GM23338 (cell line): ENCODE measurements around the gene ABI3. TPM values are rescaled to one million over a fixed set of nuclear protein-coding genes. Genes with fewer than 3 reads are reported as not detected.

Experiments
- ATAC-seq: fragments of 200-7000 bp; cut with Tn5 transposase; 3 replicates; pipeline ENCODE4 v1.9.1; 2020
- DNase-seq: peaks from one replicate; pipeline ENCODE4 v3.0.0-alpha.2; 2015; ENCODE audit warnings: low spot score
- H2AFZ ChIP-seq: fragments of 200-600 bp; sonication (generic); 2 replicates; pipeline ENCODE4 v1.8.0; 2016; ENCODE audit warnings: antibody characterized with exemption, mild to moderate bottlenecking, moderate library complexity
- H3F3A ChIP-seq: fragments of 200-600 bp; sonication (generic); replicated peaks from 2 replicates; pipeline ENCODE4 v1.8.0; 2017; ENCODE audit warnings: antibody characterized with exemption, mixed run types, low read depth
- H3K27ac ChIP-seq: fragments of 200-600 bp; sonication (generic); 2 replicates; pipeline ENCODE4 v1.6.1; 2016; ENCODE audit warnings: low read depth
- H3K27me3 ChIP-seq: fragments of 200-600 bp; sonication (generic); 2 replicates; pipeline ENCODE4 v1.8.0; 2016; ENCODE audit warnings: mild to moderate bottlenecking, mixed run types, moderate library complexity; ENCODE audit not compliant: insufficient read depth
- H3K36me3 ChIP-seq: fragments of 200-600 bp; sonication (generic); 2 replicates; pipeline ENCODE4 v1.8.0; 2016; ENCODE audit warnings: mild to moderate bottlenecking; ENCODE audit not compliant: insufficient read depth
- H3K4me1 ChIP-seq: fragments of 200-600 bp; sonication (generic); 2 replicates; pipeline ENCODE4 v1.8.0; 2016; ENCODE audit warnings: mild to moderate bottlenecking, moderate library complexity; ENCODE audit not compliant: insufficient read depth
- H3K4me2 ChIP-seq: fragments of 200-600 bp; sonication (generic); 2 replicates; pipeline ENCODE4 v1.7.1; 2017; ENCODE audit warnings: mixed run types
- H3K4me3 ChIP-seq: fragments of 200-600 bp; sonication (generic); 2 replicates; pipeline ENCODE4 v1.6.1; 2016; ENCODE audit warnings: mixed run types
- H3K79me2 ChIP-seq: fragments of 200-600 bp; sonication (generic); replicated peaks from 2 replicates; pipeline ENCODE4 v1.8.0; 2017; ENCODE audit warnings: mild to moderate bottlenecking; ENCODE audit not compliant: insufficient read depth
- H3K9me2 ChIP-seq: fragments of 200-600 bp; sonication (generic); 2 replicates; pipeline ENCODE4 v1.8.0; 2017; ENCODE audit not compliant: insufficient read depth
- H4K20me1 ChIP-seq: fragments of 200-600 bp; sonication (generic); replicated peaks from 2 replicates; pipeline ENCODE4 v1.8.0; 2017; ENCODE audit warnings: mild to moderate bottlenecking; ENCODE audit not compliant: insufficient read depth
- H3K27ac Mint-ChIP-seq: 2 replicates; pipeline ENCODE4 v1.8.0; 2020; ENCODE audit warnings: inconsistent platforms, mild to moderate bottlenecking, moderate library complexity, mixed read lengths
- H3K27me3 Mint-ChIP-seq: 3 replicates; pipeline ENCODE4 v1.8.0; 2022; ENCODE audit warnings: low read depth, mild to moderate bottlenecking, moderate library complexity, mixed read lengths, inconsistent platforms; ENCODE audit not compliant: insufficient read depth, poor library complexity
- H3K36me3 Mint-ChIP-seq: 3 replicates; pipeline ENCODE4 v1.8.0; 2021; ENCODE audit warnings: low read depth, mild to moderate bottlenecking, inconsistent platforms, moderate library complexity, mixed read lengths
- H3K4me1 Mint-ChIP-seq: 3 replicates; pipeline ENCODE4 v1.8.0; 2020; ENCODE audit warnings: mild to moderate bottlenecking, inconsistent platforms, mixed read lengths
- H3K4me3 Mint-ChIP-seq: 3 replicates; pipeline ENCODE4 v1.8.0; 2021; ENCODE audit warnings: moderate library complexity, mild to moderate bottlenecking, inconsistent platforms, mixed read lengths
- H3K9me3 Mint-ChIP-seq: 3 replicates; pipeline ENCODE4 v1.8.0; 2020; ENCODE audit warnings: moderate library complexity, mild to moderate bottlenecking, inconsistent platforms, mixed read lengths
- CREB1 ChIP-seq: fragments of 250-450 bp; sonication (Bioruptor Pico); IDR thresholded peaks from 2 replicates; pipeline ENCODE4 v1.5.0; 2020; ENCODE audit warnings: low read depth, mild to moderate bottlenecking, moderate library complexity
- CTCF ChIP-seq, 2 experiments: fragments of 200-600 bp in 1 of 2; sonication (generic) in 1 of 2; conservative IDR thresholded peaks; 2 replicates each; pipeline versions ENCODE4 v1.5.1 to v1.6.1; 2016 to 2017; ENCODE audit warnings: antibody characterized with exemption in 2 of 2, low read depth in 2 of 2, mild to moderate bottlenecking in 2 of 2, moderate library complexity in 1 of 2
- ETS1 ChIP-seq: IDR thresholded peaks from 2 replicates; pipeline ENCODE4 v1.6.1; 2016; ENCODE audit warnings: antibody characterized with exemption
- EZH2 ChIP-seq: fragments of 200-600 bp; sonication (generic); IDR thresholded peaks from one replicate; pipeline ENCODE4 v1.8.0; 2017; ENCODE audit warnings: antibody characterized with exemption, mild to moderate bottlenecking, low read depth; ENCODE audit not compliant: unreplicated experiment
- EZH2phosphoT487 ChIP-seq: fragments of 200-600 bp; sonication (generic); IDR thresholded peaks from one replicate; pipeline ENCODE4 v1.8.1; 2018; ENCODE audit warnings: antibody characterized with exemption; ENCODE audit not compliant: unreplicated experiment
- JUNB ChIP-seq: IDR thresholded peaks from one replicate; pipeline ENCODE4 v1.6.1; 2016; ENCODE audit warnings: antibody characterized with exemption; ENCODE audit not compliant: unreplicated experiment
- NANOG ChIP-seq: IDR thresholded peaks from 2 replicates; pipeline ENCODE4 v1.6.1; 2016; ENCODE audit warnings: antibody characterized with exemption, borderline replicate concordance
- POLR2AphosphoS5 ChIP-seq: IDR thresholded peaks from 2 replicates; pipeline ENCODE4 v1.6.1; 2016; ENCODE audit warnings: antibody characterized with exemption, low read depth
- REST ChIP-seq: IDR thresholded peaks from one replicate; pipeline ENCODE4 v1.6.1; 2018; ENCODE audit warnings: antibody characterized with exemption; ENCODE audit not compliant: unreplicated experiment
- STAT1 ChIP-seq: IDR thresholded peaks from one replicate; pipeline ENCODE4 v1.6.1; 2016; ENCODE audit warnings: antibody characterized with exemption; ENCODE audit not compliant: unreplicated experiment
- ZNF114 ChIP-seq: fragments of 250-450 bp; sonication (Bioruptor Pico); IDR thresholded peaks from 2 replicates; pipeline ENCODE4 v1.5.0; 2020; ENCODE audit warnings: mild to moderate bottlenecking, moderate library complexity
- ZNF331 ChIP-seq: fragments of 250-450 bp; sonication (Bioruptor Pico); IDR thresholded peaks from 2 replicates; pipeline ENCODE4 v1.5.0; 2020; ENCODE audit warnings: low read depth, mild to moderate bottlenecking, moderate library complexity
- ZNF462 ChIP-seq: fragments of 250-450 bp; sonication (Bioruptor Pico); IDR thresholded peaks from 2 replicates; pipeline ENCODE4 v1.5.0; 2020; ENCODE audit warnings: mild to moderate bottlenecking, moderate library complexity
- polyA plus RNA-seq: library from polyadenylated mRNA; unstranded; fragments of >200 nt; fragmentation: Nextera tagmentation; extraction: Ambion mirVana; gene quantifications from 2 replicates; pipeline ENCODE4 v1.2.1, GENCODE V29; 2016
- total RNA-seq: library from RNA; depleted of rRNA; stranded (reverse); fragments of >200 nt; shearing (Covaris generic); gene quantifications from 2 replicates; pipeline ENCODE4 v1.2.3, GENCODE V29; 2014

ABI3 gene
- total and polyA plus RNA-seq, 2 experiments from 2014 or later, result 1.8 to 3.0 TPM

GRCh38 chr17:49216482-49216881 lies 6.0 kb downstream of the ABI3 start:
- Histone ChIP-seq H3K4me3 (no peak overlapping the region), H4K20me1 (no peaks in the 10 kb centered on the region), H3K79me2 (no peaks in the 10 kb centered on the region), H3F3A (no peaks in the 10 kb centered on the region), H3K4me2 (no peak overlapping the region), H3K27me3 (no peaks in the 10 kb centered on the region), H3K27ac (no peak overlapping the region), H3K36me3 (no peaks in the 10 kb centered on the region; the same call in 1 of the 2 replicates), H3K4me1 (peaks cover 21% of the 10 kb centered on the region), H2AFZ (no peak overlapping the region), H3K9me2 (no peaks in the 10 kb centered on the region)
- ATAC-seq (no peak), DNase-seq (no peak)
- Mint-ChIP-seq H3K36me3 (peaks cover 4% of the 10 kb centered on the region; the same call in 1 of the 3 replicates), H3K4me3 (no peak overlapping the region), H3K27ac (no peak overlapping the region), H3K9me3 (no peaks in the 10 kb centered on the region), H3K4me1 (peaks cover 34% of the 10 kb centered on the region), H3K27me3 (peaks cover 11% of the 10 kb centered on the region)
- no peak for TF ChIP-seq EZH2
- TF ChIP-seq POLR2AphosphoS5, result no peak
- no peak for TF ChIP-seq CREB1 (CRISPR knock-in tag)
- no peak for TF ChIP-seq STAT1
- no peak for TF ChIP-seq ZNF462
- TF ChIP-seq EZH2phosphoT487, result no peak
- TF ChIP-seq ETS1, result no peak
- no peak for TF ChIP-seq REST
- TF ChIP-seq JUNB, result no peak
- TF ChIP-seq ZNF114 (CRISPR knock-in tag), result no peak
- no peak for TF ChIP-seq ZNF331 (CRISPR knock-in tag)
- no peak for TF ChIP-seq CTCF (conservative IDR thresholded peaks at IDR 0.05; ENCODE audit: low read depth in 2 of 2)
- TF ChIP-seq NANOG, result no peak
